ENCODE results near the gene IL5.

DNA sequence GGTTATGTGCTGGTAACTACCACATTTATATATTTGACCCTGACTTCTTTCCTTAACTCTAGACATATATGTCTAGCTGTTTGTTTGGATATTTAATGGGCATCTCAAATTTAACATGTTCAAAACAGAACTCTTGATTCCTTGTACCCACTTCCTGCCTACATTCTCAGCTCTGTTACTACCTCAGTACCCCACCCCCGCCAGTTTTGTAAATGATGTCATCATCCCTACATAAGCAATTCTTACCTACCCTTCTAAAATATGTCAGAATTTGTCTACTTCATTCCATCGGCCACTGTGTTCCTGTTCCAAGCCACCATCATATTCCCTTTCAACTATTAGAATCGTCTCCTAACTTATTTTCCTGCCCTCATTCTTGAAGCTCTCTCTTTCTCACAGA lies 18.3 kb upstream of the IL5 start:
- TF ChIP-seq, protein P1, sequence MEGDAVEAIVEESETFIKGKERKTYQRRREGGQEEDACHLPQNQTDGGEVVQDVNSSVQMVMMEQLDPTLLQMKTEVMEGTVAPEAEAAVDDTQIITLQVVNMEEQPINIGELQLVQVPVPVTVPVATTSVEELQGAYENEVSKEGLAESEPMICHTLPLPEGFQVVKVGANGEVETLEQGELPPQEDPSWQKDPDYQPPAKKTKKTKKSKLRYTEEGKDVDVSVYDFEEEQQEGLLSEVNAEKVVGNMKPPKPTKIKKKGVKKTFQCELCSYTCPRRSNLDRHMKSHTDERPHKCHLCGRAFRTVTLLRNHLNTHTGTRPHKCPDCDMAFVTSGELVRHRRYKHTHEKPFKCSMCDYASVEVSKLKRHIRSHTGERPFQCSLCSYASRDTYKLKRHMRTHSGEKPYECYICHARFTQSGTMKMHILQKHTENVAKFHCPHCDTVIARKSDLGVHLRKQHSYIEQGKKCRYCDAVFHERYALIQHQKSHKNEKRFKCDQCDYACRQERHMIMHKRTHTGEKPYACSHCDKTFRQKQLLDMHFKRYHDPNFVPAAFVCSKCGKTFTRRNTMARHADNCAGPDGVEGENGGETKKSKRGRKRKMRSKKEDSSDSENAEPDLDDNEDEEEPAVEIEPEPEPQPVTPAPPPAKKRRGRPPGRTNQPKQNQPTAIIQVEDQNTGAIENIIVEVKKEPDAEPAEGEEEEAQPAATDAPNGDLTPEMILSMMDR (conservative IDR thresholded peaks at IDR 0.05; ENCODE audit: low read depth, low read length), result no peak
- no peak for TF ChIP-seq EZH2 (IDR thresholded peaks at IDR 0.05; ENCODE audit: borderline replicate concordance, low read depth, low read length, poor library complexity, severe bottlenecking)

Data from A673 (cell line).